GM21390 (cell line): ENCODE data around the gene TOB2.
"Not testable (repeated sequence)": the region's sequence is repeated elsewhere in the genome, so short reads cannot be mapped to it uniquely, and the experiment has no call there.

Experiments used
- ATAC-seq: cut with Tn5 transposase; IDR thresholded peaks from one replicate; pipeline ENCODE4 v1.9.1; 2021; ENCODE audit not compliant: unreplicated experiment

Gene TOB2

GRCh38 chr22:41468381-41469217 is 22.0 kb upstream of the TOB2 start, which contains the start of the genes ACO2 and PHF5A:
TSS of gene ACO2 (plus strand) at chr22:41469117. CDS start at chr22:41469147, 30 bp downstream.
TSS of gene PHF5A (minus strand) at chr22:41468692. CDS start at chr22:41468653, 39 bp downstream.
- peak; percentile 84 for ATAC-seq

GRCh38 chr22:41461901-41462300 is 15.3 kb upstream of the TOB2 start:
- no peak for ATAC-seq

DNA sequence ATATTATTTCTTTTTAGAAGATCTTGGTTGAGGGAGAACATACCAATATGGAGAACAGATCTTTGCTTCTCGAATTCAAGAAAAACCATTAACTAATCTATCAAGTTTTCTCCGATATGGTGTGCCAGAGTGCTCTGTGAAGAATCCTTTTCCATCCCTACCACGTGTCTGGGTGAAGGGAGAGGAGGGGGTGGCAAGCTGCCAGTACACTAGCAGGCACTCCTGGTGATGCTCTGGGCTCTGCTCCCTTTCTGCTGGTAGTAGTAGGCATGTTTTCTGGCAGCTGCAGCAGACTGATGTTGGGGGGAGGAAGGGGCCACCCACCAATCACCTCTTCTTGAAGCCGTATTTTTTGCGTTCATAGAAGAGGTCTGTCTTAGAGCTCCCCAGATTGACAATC is 13.5 kb upstream of the TOB2 start:
- not testable (repeated sequence) for ATAC-seq

GRCh38 chr22:41459431-41459830 is 12.8 kb upstream of the TOB2 start:
- no peak for ATAC-seq

DNA sequence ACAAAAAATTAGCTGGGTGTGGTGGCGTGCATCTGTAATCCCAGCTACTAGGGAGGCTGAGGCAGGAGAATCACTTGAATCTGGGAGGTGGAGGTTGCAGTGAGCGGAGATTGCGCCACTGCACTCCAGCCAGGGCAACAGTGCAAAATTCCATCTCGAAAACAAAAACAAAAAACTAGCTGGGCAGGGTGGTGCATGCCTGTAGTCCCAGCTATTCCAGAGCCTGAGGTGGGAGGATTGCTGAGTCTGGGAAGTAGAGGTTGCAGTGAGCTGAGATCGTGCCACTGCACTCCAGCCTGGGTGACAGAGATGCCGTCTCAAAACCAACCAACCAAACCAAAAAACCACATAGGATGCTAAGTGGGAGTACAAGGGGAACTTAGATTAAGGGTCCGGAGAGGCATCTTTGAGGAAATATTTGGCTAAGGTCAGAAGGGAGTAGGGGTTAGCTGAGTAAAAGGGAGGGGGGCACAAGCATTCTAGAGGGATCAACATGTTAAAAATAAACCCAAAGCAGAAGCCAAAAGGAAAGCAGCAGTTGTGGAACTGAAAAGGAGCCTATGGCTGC is 11.6 kb upstream of the TOB2 start:
- no peak for ATAC-seq

DNA sequence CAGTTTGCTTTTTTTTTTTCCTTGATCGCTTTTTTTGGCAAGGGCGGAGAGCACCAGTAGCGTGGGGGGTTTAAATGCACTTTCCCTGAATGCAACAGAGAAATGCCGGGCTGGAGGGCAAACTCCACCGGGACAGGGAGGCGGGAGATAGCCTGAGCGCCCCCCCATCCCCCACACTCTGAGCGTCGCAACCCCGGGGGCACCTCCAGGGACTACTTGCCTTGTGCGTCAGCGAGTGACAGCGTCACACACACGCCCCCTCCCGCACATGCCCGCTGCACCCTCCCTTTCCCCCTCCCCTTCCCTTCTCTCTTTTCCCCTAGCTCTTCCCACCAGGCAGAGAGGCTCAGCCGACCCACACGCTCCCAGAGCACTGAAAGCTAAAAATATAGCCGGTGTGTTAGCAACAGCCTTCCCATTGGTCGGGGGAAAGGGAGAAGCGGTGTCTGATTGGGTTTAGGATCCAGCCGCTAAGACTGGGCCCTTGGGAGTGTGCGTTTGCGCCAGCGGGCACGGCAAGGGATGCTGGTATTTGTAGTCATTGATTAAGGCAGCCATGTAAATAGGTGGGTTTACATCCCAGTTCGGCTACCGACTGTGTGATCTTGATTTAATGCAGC is 1.7 kb upstream of the TOB2 start:
- peak; percentile 55 for ATAC-seq

DNA sequence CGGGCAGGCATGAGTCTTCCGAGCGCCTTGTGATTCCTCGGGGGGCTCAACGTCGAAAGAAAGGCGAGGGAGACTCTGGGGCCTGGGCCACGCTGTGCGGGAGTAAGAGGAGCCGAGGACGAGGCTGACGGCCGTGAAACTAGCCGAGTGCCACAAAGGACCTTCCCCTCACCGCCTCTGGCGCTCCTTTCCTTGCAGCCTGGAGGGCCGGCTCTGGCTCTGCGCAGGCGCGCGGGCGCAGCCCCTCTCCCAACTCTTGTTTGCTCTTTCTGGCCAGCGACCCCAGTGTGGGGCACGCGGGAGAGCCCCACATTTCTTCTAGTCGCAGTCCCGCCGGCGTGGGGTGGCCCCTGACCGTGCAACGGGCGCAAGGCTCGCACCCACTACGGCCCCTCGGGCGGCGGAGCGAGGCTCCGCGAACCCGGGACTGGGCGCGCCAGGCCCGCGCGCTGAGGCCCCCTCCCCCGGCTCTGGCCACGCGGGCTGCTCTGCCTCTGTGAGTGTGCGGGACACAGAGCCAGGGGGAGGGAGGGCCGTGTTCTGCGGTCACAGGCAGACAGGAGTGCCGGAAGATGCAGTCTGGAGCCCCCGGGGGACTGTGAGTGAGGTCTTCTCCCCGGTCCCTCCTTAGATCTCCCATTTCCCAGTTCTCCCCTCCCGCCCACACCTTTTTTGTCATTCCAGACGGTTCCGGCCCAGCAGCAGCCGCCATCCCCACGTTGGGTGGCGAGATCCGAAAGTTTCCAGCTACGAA is 1.0 kb upstream of the TOB2 start:
- no peak for ATAC-seq

- ATAC-seq: no peak
Measured at GRCh38 chr22:41446057-41446501, 522 bp downstream of the TOB2 start.

DNA sequence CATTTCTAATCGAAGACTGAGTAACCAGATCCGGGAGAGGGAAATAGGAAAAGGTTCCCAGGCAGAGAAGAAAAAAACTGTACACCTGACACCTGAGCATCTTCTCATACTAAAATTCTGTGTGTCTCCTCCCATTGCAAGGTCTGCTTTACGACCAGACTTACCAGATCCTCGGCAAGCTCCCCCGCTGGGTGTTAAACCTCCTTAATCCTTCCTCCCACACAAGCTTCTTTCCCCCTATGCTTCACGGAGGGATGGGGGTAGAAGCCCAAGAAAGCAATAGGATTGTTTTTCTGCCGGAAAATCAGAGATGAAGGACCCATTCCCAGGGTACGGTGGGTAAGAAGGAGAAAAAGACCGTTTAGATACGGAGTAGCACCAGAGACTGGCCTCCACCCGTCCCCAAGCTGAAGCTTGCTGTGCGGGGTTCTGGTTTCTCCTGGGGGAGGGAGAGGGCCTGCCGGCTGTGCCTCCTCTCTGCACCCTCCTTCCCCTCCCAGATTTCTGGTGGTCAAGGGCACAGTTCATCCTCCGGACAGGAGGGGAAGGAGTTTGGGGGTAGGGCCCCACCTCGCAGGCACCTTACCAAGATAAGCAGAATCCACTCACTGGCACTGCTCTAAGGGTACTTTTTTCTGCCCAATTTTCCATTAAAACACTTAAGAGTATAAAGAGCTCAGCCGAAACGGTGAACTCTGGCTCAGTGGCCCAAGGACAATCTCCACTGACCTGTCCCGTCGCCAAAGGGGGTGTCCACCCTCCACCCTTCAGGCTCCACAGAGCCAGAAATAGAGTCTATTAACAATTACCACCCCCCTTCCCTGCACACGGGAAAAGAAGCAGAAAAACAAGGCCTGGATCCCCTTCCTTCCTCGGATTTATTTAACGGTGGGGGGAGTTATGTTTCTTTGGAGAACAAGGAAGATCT is 1.2 kb downstream of the TOB2 start:
- no peak for ATAC-seq

DNA sequence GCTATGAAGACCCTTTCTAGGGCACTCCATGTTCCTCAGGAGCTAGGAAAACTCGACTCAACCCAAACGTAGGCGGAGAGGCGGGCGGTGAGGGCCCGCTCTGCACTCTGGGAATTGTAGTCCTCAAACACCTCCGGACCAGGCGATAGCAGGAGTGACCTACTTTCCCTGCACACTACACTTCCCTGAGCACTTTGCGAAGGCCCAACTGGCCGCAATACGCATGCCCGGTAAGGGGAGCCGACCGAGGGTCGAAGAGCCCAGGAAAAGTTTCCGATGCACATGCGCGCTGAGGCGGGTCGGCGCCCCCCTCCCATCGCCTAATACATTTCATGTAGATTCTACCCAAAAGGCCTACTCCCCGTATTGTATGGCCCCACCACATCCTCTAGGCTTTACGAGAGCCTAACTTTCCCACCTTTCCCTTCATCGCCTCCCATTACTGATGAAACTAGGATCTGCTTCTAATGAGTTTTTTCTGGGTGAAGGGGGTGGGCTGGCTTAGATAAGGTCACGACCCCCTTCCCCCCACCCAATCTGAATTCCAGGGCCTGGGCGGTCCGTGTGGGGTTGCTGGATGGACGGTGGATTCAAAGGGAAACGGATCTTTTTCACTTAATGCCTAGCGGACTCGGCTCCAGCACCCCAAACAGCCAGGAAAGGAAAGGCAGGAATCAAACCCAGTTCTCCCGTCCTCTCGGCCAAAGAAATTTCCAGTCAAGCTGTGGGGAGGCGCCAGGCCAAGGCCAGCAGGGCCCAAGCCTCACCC is 2.1 kb downstream of the TOB2 start:
- peak; percentile 46 for ATAC-seq

GRCh38 chr22:41442240-41442792 is 4.3 kb downstream of the TOB2 start:
- ATAC-seq: no peak

DNA sequence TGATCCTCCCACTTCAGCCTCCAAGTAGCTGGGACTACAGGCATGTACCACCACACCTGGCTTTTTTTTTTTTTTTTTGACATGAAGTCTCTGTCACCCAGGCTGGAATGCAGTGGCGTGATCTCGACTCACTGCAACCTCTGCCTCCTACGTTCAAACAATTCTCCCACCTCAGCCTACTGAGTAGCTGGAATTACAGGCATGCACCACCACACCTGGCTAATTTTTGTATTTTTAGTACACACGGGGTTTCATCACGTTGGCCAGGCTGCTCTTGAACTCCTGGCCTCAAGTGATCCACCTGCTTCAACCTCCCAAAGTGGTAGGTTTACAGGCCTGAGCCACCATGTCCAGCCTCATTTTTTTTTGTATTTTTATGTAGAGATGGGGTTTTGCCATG is 6.1 kb downstream of the TOB2 start:
- not testable (repeated sequence) for ATAC-seq

DNA sequence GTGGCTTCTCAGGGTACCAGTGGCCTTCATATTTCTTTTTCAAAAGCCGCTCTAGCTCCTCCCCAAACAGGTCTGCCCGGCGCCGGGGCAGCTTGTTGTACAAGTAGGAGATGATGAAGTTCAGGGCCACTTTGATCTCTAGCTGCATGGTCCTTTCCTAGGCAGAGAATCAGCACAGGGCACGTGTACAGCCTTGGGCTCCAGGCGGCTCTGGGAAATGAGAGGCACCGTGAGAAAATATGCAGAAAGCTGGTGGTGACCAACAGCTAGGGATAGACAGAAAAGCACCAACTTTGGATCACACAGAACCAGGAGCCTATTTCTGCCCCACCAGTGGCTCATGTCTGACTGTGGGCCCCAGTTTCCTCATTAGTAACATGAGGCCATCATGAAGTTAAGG is 9.4 kb downstream of the TOB2 start:
- no peak for ATAC-seq

DNA sequence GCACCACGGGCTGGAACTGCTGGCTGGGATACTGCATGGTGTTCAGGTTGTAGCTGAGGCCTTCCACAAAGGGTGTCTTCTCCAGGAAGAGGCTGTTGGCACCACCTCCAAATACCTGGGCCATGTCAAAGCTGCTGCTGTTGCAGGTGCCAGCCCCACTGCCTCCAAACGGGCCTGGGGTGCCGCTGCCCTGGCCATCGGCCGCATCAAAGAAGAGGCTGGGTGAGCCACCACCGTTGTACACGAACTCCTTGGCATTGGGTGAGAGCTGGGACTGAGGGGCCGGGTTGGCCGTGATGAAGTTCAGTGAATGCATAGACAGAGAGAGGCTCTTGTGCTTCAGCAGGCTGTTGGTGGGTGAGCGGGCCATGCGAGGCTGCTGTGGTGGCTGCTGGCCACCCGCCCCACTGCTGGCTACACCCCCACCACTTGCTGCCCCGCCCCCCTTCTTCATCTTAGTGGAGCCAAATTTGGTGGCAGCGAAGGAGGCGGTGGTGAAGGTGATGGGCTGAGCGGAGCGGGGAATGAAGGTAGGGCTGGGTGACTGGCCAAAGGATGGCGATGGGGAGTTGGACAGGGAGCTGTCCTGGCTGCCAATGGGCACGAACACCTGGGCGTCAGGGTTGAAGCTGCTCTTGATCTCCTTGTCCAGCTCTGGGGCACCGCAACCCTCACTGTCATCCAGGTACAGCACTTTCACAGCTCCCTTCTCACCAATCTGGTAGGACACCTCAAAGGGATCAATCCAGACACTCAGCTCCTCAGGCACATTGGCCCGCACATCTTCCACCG is 10.1 kb downstream of the TOB2 start:
- ATAC-seq: no peak

DNA sequence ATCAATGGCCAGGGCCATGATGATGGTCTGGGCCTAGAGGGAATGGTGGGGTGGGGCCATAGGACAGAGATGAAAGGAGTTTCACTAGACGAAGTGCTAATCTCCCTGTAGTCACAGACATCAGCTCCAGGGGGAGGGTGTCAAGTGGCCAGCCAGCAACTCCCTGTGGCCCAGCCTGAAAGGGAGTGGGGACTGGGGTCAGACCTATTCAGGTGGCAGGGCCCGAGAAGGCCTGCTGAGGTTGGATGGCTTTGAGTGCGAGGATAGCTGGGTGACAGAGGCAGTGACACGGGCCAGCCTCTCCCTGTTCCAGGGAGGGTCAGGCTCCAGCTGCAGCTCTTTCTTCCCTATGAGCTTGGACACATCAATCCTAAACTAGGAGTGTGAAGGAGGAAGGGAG is 11.0 kb downstream of the TOB2 start:
- ATAC-seq: no peak

- ATAC-seq: not testable (repeated sequence)
Measured at GRCh38 chr22:41434361-41435003, 12.1 kb downstream of the TOB2 start.

- ATAC-seq: not testable (repeated sequence)
Measured at GRCh38 chr22:41433480-41433879, 13.1 kb downstream of the TOB2 start.

DNA sequence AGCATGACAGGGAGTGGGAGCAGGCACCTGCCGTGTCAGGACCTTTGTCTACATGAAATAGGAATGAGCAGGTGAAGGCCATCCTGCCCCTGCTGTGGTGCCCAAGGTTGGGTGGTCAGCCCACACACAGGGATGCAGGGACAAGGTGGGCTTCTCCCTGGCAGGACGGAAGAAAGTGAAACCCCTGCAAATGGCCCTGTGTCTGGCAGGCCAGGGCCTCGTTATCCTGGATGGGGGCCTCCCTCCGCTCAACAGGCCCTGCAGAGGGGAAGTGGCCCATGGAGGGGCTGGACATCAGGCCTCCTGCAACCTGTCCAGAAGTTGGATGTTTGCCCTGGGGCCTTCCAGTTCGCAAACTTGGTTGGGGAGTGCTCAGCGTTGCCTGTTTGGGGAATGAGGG is 14.9 kb downstream of the TOB2 start:
- no peak for ATAC-seq
